ENCODE results near the gene MT1B. TPM values are rescaled to one million over a fixed set of nuclear protein-coding genes. Genes with fewer than 3 reads are reported as not detected.

The MT1B gene
- total and polyA plus RNA-seq, 7 donors: not detected

DNA sequence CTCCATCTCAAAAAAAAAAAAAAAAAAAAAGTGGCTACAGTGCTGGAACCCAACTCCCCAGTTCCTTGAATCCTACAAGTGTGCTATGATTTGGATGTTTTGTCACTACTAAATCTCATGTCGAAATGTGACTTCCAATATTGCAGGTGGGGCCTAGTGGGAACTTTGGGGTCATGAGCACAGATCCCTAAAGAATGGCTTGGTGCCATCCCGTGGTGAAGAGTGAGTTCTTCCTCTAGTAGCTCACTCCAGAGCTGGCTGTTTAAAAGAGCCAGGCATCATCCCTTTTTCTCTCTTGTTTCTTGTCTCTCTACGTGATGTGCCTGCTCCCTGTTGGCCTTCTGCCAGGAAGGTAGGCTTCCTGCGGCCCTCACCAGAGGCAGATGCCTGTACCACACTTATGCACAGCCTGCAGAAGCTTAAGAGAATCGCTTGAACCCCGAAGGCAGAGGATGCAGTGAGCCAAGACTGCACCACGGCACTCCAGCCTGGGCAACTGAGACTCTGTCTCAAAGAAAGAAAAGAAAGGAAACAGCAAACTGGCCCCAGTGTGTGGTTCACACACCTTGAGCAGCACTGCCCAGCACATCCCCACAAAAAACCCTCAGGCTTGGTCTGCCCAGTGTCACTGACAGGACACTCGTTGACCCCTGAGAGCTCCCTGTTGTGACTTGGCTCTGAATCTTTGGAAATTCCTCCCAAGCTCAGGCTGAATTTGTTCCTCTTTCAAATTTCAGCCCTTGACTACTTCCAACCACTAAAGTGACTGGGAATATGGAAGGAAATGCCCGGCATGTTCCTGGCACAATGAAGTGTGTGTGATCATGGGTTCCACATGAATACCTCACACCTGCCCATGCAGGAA is 23.0 kb upstream of the MT1B start:
- ATAC-seq: no peak
- H3K9me3 ChIP-seq: no peaks in the 10 kb centered on the region
- no peaks in the 10 kb centered on the region for H3K27me3 ChIP-seq (ENCODE audit: insufficient read depth in 3 of 3, low read length in 2 of 3)

GRCh38 chr16:56629531-56629930 is 22.2 kb upstream of the MT1B start:
- 50 to 69% (median 57%) methylated on average over 3 of the region's 3 CpGs for WGBS, 3 donors
- DNase-seq: no peak
- Histone ChIP-seq H3K4me3 (no peak overlapping the region), H3K36me3 (ENCODE audit: insufficient read depth in 1 of 2, low read depth in 1 of 2) (no peaks in the 10 kb centered on the region), H3K4me1 (peaks cover 32% of the 10 kb centered on the region), H3K9me3 (no peaks in the 10 kb centered on the region), H3K27ac (peak overlapping the region; percentile 97), H3K27me3 (ENCODE audit: insufficient read depth in 3 of 3, low read length in 2 of 3) (no peaks in the 10 kb centered on the region)
- ATAC-seq: no peak
- intact Hi-C loops (cut with DNase I): loop anchor here in 1 of 2 donors (2.0 kb wide), 1 partner anchor 49 kb away; no protein-coding TSS in a partner anchor
- TF ChIP-seq, protein P1, sequence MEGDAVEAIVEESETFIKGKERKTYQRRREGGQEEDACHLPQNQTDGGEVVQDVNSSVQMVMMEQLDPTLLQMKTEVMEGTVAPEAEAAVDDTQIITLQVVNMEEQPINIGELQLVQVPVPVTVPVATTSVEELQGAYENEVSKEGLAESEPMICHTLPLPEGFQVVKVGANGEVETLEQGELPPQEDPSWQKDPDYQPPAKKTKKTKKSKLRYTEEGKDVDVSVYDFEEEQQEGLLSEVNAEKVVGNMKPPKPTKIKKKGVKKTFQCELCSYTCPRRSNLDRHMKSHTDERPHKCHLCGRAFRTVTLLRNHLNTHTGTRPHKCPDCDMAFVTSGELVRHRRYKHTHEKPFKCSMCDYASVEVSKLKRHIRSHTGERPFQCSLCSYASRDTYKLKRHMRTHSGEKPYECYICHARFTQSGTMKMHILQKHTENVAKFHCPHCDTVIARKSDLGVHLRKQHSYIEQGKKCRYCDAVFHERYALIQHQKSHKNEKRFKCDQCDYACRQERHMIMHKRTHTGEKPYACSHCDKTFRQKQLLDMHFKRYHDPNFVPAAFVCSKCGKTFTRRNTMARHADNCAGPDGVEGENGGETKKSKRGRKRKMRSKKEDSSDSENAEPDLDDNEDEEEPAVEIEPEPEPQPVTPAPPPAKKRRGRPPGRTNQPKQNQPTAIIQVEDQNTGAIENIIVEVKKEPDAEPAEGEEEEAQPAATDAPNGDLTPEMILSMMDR (IDR thresholded peaks at IDR 0.05): no peak

More for the DNA sequence above, 23.0 kb upstream of the MT1B start:
- 49 to 62% (median 52%) methylated on average over 9 of the region's 9 CpGs for WGBS, 3 donors
- peak overlapping the region; percentile 97 for H3K27ac ChIP-seq
- H3K36me3 ChIP-seq (ENCODE audit: insufficient read depth in 1 of 2, low read depth in 1 of 2): no peaks in the 10 kb centered on the region
- H3K4me1 ChIP-seq: peaks cover 33% of the 10 kb centered on the region
- DNase-seq: no peak
- TF ChIP-seq, protein P1 (IDR thresholded peaks at IDR 0.05): no peak
- H3K4me3 ChIP-seq: no peak overlapping the region
- intact Hi-C loops (cut with DNase I): loop anchor here in 1 of 2 donors (2.0 kb wide), 1 partner anchor 50 kb away; no protein-coding TSS in a partner anchor

GRCh38 chr16:56630134-56630533 is 21.6 kb upstream of the MT1B start:
- intact Hi-C loops (cut with DNase I): loop anchor here in 1 of 2 donors (5.0 kb wide), 1 partner anchor 42 kb away; no protein-coding TSS in a partner anchor
- Histone ChIP-seq H3K27ac (no peak overlapping the region), H3K9me3 (no peaks in the 10 kb centered on the region), H3K27me3 (ENCODE audit: insufficient read depth in 3 of 3, low read length in 2 of 3) (no peaks in the 10 kb centered on the region), H3K36me3 (ENCODE audit: insufficient read depth in 1 of 2, low read depth in 1 of 2) (no peaks in the 10 kb centered on the region), H3K4me3 (no peak overlapping the region), H3K4me1 (peaks cover 29% of the 10 kb centered on the region)
- WGBS, 3 donors: 70 to 74% (median 74%) methylated on average over 3 of the region's 3 CpGs
- TF ChIP-seq, protein P1 (IDR thresholded peaks at IDR 0.05): no peak
- DNase-seq (no peak), ATAC-seq (no peak)

DNA sequence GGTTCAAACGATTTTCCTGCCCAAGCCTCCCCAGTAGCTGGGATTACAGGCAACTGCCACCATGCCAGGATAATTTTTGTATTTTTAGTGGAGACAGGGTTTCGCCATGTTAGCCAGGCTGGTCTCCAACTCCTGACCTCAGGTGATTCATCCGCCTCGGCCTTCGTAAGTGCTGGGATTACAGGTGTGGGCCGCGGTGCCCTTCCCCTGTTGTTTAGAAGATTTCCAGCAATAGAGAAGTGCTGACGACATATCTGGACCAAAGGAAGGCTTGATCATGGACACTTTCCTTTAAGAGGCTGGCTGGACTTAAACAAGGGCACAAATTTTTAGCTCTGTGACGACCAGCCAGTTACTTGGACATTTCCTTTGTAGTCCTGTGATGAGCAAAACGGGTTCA is 20.5 kb upstream of the MT1B start:
- H3K27ac ChIP-seq: no peak overlapping the region
- DNase-seq (no peak), ATAC-seq (no peak)
- TF ChIP-seq, protein P1 (IDR thresholded peaks at IDR 0.05): no peak
- H3K36me3 ChIP-seq (ENCODE audit: insufficient read depth in 1 of 2, low read depth in 1 of 2): no peaks in the 10 kb centered on the region
- no peaks in the 10 kb centered on the region for H3K9me3 ChIP-seq
- intact Hi-C loops (cut with DNase I): loop anchor here in 1 of 2 donors (5.0 kb wide), 1 partner anchor 41 kb away; no protein-coding TSS in a partner anchor
- 88 to 94% (median 91%) methylated on average over 10 of the region's 10 CpGs for WGBS, 3 donors
- no peak overlapping the region for H3K4me3 ChIP-seq
- peaks cover 0 to 2% (median 0%) of the 10 kb centered on the region in 3 donors for H3K27me3 ChIP-seq (ENCODE audit: insufficient read depth in 3 of 3, low read length in 2 of 3)
- peaks cover 22% of the 10 kb centered on the region for H3K4me1 ChIP-seq
